Measurements from ENCODE around the gene NEK8.
"Not testable (repeated sequence)": the region's sequence is repeated elsewhere in the genome, so short reads cannot be mapped to it uniquely, and the experiment has no call there.

NEK8 gene

GRCh38 chr17:28723836-28724499 is 4.6 kb upstream of the NEK8 start:
- DNase-seq (ENCODE audit: extremely low spot score, insufficient read length, low read depth); FAIRE-seq: not testable (repeated sequence)

GRCh38 chr17:28724500-28725165 is 4.0 kb upstream of the NEK8 start:
- DNase-seq (ENCODE audit: extremely low spot score, insufficient read length, low read depth) (no peak), FAIRE-seq (no peak)

GRCh38 chr17:28725166-28725659 is 3.4 kb upstream of the NEK8 start:
- peak; percentile 60 for FAIRE-seq
- DNase-seq (ENCODE audit: extremely low spot score, insufficient read length, low read depth) = no peak

- no peak for FAIRE-seq
- DNase-seq (ENCODE audit: extremely low spot score, insufficient read length, low read depth) = no peak
Measured at GRCh38 chr17:28725660-28726225, 2.8 kb upstream of the NEK8 start.

GRCh38 chr17:28726226-28726626 is 2.4 kb upstream of the NEK8 start, which contains the start of gene TLCD1:
TLCD1 (minus strand) TSS chr17:28726233; CDS start chr17:28726097, 136 bp downstream.
- DNase-seq (ENCODE audit: extremely low spot score, insufficient read length, low read depth) = no peak
- no peak for FAIRE-seq

- peak; percentile 92 for FAIRE-seq
- DNase-seq (ENCODE audit: extremely low spot score, insufficient read length, low read depth) = peak; percentile 68
Measured at GRCh38 chr17:28726627-28727491, 1.7 kb upstream of the NEK8 start.

GRCh38 chr17:28729950-28730330 is 1.4 kb downstream of the NEK8 start:
- DNase-seq (ENCODE audit: extremely low spot score, insufficient read length, low read depth) (no peak), FAIRE-seq (no peak)

- no peak for DNase-seq (ENCODE audit: extremely low spot score, insufficient read length, low read depth)
- no peak for FAIRE-seq
Measured at GRCh38 chr17:28733346-28733745, 4.8 kb downstream of the NEK8 start.

- DNase-seq (ENCODE audit: extremely low spot score, insufficient read length, low read depth) (no peak), FAIRE-seq (no peak)
Measured at GRCh38 chr17:28734712-28735241, 6.2 kb downstream of the NEK8 start.

GRCh38 chr17:28735242-28735722 is 6.7 kb downstream of the NEK8 start:
- FAIRE-seq = no peak
- no peak for DNase-seq (ENCODE audit: extremely low spot score, insufficient read length, low read depth)

GRCh38 chr17:28735913-28736769 is 7.6 kb downstream of the NEK8 start:
- DNase-seq (ENCODE audit: extremely low spot score, insufficient read length, low read depth); FAIRE-seq: not testable (repeated sequence)

GRCh38 chr17:28737316-28737715 is 8.7 kb downstream of the NEK8 start:
- no peak for DNase-seq (ENCODE audit: extremely low spot score, insufficient read length, low read depth)
- no peak for FAIRE-seq

GRCh38 chr17:28737770-28738679 is 9.4 kb downstream of the NEK8 start:
- DNase-seq (ENCODE audit: extremely low spot score, insufficient read length, low read depth) = peak; percentile 75
- peak; percentile 89 for FAIRE-seq

GRCh38 chr17:28738680-28739384 is 10.2 kb downstream of the NEK8 start:
- peak; percentile 83 for FAIRE-seq
- DNase-seq (ENCODE audit: extremely low spot score, insufficient read length, low read depth) = no peak

GRCh38 chr17:28740406-28741357 is 12.1 kb downstream of the NEK8 start:
- DNase-seq (ENCODE audit: extremely low spot score, insufficient read length, low read depth) = no peak
- FAIRE-seq = no peak
